IMR-90 (cell line): ENCODE measurements around the gene NLRP1. TPM values are rescaled to one million over a fixed set of nuclear protein-coding genes. Genes with fewer than 3 reads are reported as not detected.
A peak's percentile ranks its signal among the peaks of the same experiment; 100 is the strongest.

Experiments used
- ATAC-seq: fragments of 200-7000 bp; cut with Tn5 transposase; 2 replicates; pipeline ENCODE4 v1.9.1; 2020; ENCODE audit warnings: low read depth, mild to moderate bottlenecking, moderate library complexity
- BruUV-seq: library from RNA; stranded (reverse); fragments of 400-500 nt; replicated peaks from 2 replicates; lab custom pipeline; 2021; lab: Mats Ljungman, UMichigan
- CTCF ChIA-PET: fragments of 300-600 bp; formaldehyde crosslinking; extraction: SDS; loops from one replicate; lab custom pipeline; 2021; ENCODE audit warnings: antibody characterized with exemption; lab: Yijun Ruan, JAX
- POLR2A ChIA-PET: fragments of 300-600 bp; sonication (Branson Sonifier 250); formaldehyde crosslinking; loops from one replicate; lab custom pipeline; 2022; ENCODE audit warnings: antibody characterized with exemption; ENCODE audit not compliant: unreplicated experiment; lab: Charles Lee
- DNase-seq: peaks from one replicate; pipeline ENCODE4 v3.0.0; 2013
- H2AFZ ChIP-seq: replicated peaks from 2 replicates; pipeline ENCODE3; 2013; ENCODE audit warnings: low read length, mild to moderate bottlenecking; ENCODE audit not compliant: poor library complexity
- H2AK5ac ChIP-seq: 2 replicates; pipeline ENCODE4 v1.6.1; 2013; ENCODE audit warnings: low read depth, low read length, inconsistent platforms
- H2AK9ac ChIP-seq: replicated peaks from 2 replicates; pipeline ENCODE3; 2013; ENCODE audit warnings: mild to moderate bottlenecking, low read depth, low read length, moderate library complexity; ENCODE audit not compliant: poor library complexity
- H2BK120ac ChIP-seq: 2 replicates; pipeline ENCODE4 v1.6.1; 2013; ENCODE audit warnings: low read depth, low read length, inconsistent platforms
- H2BK15ac ChIP-seq: 3 replicates; pipeline ENCODE4 v1.6.1; 2013; ENCODE audit warnings: low read depth, low read length, inconsistent platforms
- H2BK20ac ChIP-seq: 2 replicates; pipeline ENCODE4 v1.6.1; 2013; ENCODE audit warnings: low read depth, mild to moderate bottlenecking, inconsistent platforms, low read length, moderate library complexity
- H2BK5ac ChIP-seq: 2 replicates; pipeline ENCODE4 v1.6.1; 2013; ENCODE audit warnings: mild to moderate bottlenecking, low read depth, low read length, inconsistent platforms; ENCODE audit not compliant: poor library complexity, severe bottlenecking
- H3K14ac ChIP-seq: replicated peaks from 2 replicates; pipeline ENCODE4 v1.6.1; 2013; ENCODE audit warnings: low read depth, low read length, inconsistent platforms
- H3K18ac ChIP-seq: 2 replicates; pipeline ENCODE4 v1.6.1; 2013; ENCODE audit warnings: low read depth, low read length, control low read depth
- H3K23ac ChIP-seq: 2 replicates; pipeline ENCODE4 v1.6.1; 2013; ENCODE audit warnings: low read depth, low read length, inconsistent platforms
- H3K27ac ChIP-seq: 2 replicates; pipeline ENCODE4 v1.5.1; 2013; ENCODE audit warnings: mild to moderate bottlenecking, control low read depth, low read length; ENCODE audit not compliant: insufficient read depth
- H3K27me3 ChIP-seq: 2 replicates; pipeline ENCODE4 v1.6.1; 2013; ENCODE audit warnings: low read length; ENCODE audit not compliant: control insufficient read depth, insufficient read depth
- H3K36me3 ChIP-seq: 2 replicates; pipeline ENCODE4 v1.6.1; 2013; ENCODE audit warnings: low read length, mixed read lengths; ENCODE audit not compliant: control insufficient read depth, insufficient read depth
- H3K4ac ChIP-seq: 2 replicates; pipeline ENCODE4 v1.6.1; 2013; ENCODE audit warnings: low read depth, low read length, inconsistent platforms
- H3K4me1 ChIP-seq: 2 replicates; pipeline ENCODE4 v1.6.1; 2013; ENCODE audit warnings: low read length, mixed read lengths; ENCODE audit not compliant: control insufficient read depth, insufficient read depth
- H3K4me2 ChIP-seq: 2 replicates; pipeline ENCODE4 v1.6.1; 2013; ENCODE audit warnings: low read depth, mild to moderate bottlenecking, control low read depth, low read length, moderate library complexity
- H3K4me3 ChIP-seq: 2 replicates; pipeline ENCODE4 v1.5.1; 2013; ENCODE audit warnings: low read depth, mild to moderate bottlenecking, control low read depth, low read length, moderate library complexity; ENCODE audit not compliant: insufficient read depth
- H3K56ac ChIP-seq: 2 replicates; pipeline ENCODE4 v1.6.1; 2013; ENCODE audit warnings: low read length, inconsistent platforms; ENCODE audit not compliant: insufficient read depth; ENCODE audit errors: extremely low read depth
- H3K79me1 ChIP-seq, 2 experiments: 2 replicates each; pipeline ENCODE4 v1.6.1; 2013; ENCODE audit warnings: low read length in 2 of 2, inconsistent platforms in 1 of 2, low read depth in 1 of 2
- H3K9ac ChIP-seq: 2 replicates; pipeline ENCODE4 v1.6.1; 2013; ENCODE audit warnings: low read depth, low read length, control low read depth
- H3K9me1 ChIP-seq: 2 replicates; pipeline ENCODE4 v1.6.1; 2013; ENCODE audit warnings: low read length, inconsistent platforms; ENCODE audit not compliant: insufficient read depth
- H3K9me3 ChIP-seq: 2 replicates; pipeline ENCODE4 v1.6.1; 2013; ENCODE audit warnings: low read length; ENCODE audit not compliant: control insufficient read depth, insufficient read depth
- H4K20me1 ChIP-seq: 2 replicates; pipeline ENCODE4 v1.6.1; 2013; ENCODE audit warnings: low read length, inconsistent platforms; ENCODE audit not compliant: insufficient read depth
- H4K5ac ChIP-seq: 2 replicates; pipeline ENCODE4 v1.6.1; 2013; ENCODE audit warnings: mild to moderate bottlenecking, low read depth, low read length, control low read depth
- H4K8ac ChIP-seq, 2 experiments: 2 replicates each; pipeline ENCODE4 v1.6.1; 2013; ENCODE audit warnings: low read depth in 2 of 2, low read length in 2 of 2, control low read depth in 1 of 2, inconsistent platforms in 1 of 2
- H4K91ac ChIP-seq: 2 replicates; pipeline ENCODE4 v1.6.1; 2013; ENCODE audit warnings: low read depth, low read length, inconsistent platforms; ENCODE audit not compliant: insufficient read depth
- BHLHE40 ChIP-seq: fragments of 150-350 bp; IDR thresholded peaks from 2 replicates; pipeline ENCODE4 v1.6.1; 2016; ENCODE audit warnings: mild to moderate bottlenecking, low read depth, low read length
- CHD1 ChIP-seq: IDR thresholded peaks from 2 replicates; pipeline ENCODE4 v1.6.1; 2012; ENCODE audit warnings: low read depth, low read length, improper control_type of control experiment
- FOS ChIP-seq: fragments of 150-350 bp; IDR thresholded peaks from 2 replicates; pipeline ENCODE4 v1.6.1; 2016; ENCODE audit warnings: low read depth, low read length
- MAZ ChIP-seq: IDR thresholded peaks from 2 replicates; pipeline ENCODE4 v1.6.1; 2012; ENCODE audit warnings: low read depth, mild to moderate bottlenecking, low read length, improper control_type of control experiment, moderate library complexity, borderline replicate concordance
- POLR2A ChIP-seq: IDR thresholded peaks from 2 replicates; pipeline ENCODE4 v1.6.1; 2012; ENCODE audit warnings: mild to moderate bottlenecking, low read depth, low read length
- RAD21 ChIP-seq: IDR thresholded peaks from 2 replicates; pipeline ENCODE4 v1.6.1; 2012; ENCODE audit warnings: low read length, improper control_type of control experiment
- RCOR1 ChIP-seq: IDR thresholded peaks from 2 replicates; pipeline ENCODE4 v1.6.1; 2012; ENCODE audit warnings: mild to moderate bottlenecking, low read length, improper control_type of control experiment; ENCODE audit not compliant: insufficient replicate concordance
- USF2 ChIP-seq: fragments of 150-350 bp; IDR thresholded peaks from 2 replicates; pipeline ENCODE4 v1.6.1; 2017; ENCODE audit warnings: mild to moderate bottlenecking, antibody characterized with exemption, low read length, low read depth
- WGBS, 2 experiments: methylation state at CpG; one replicate each; pipeline versions ENCODE4 v1.1.5 to v1.1.7; 2013; ENCODE audit warnings: missing lambda C conversion rate in 2 of 2; ENCODE audit not compliant: insufficient read length in 1 of 2; ENCODE audit errors: extremely low coverage in 2 of 2; 5-methylcytosine and 5-hydroxymethylcytosine counted together
- dilution Hi-C: fragments of 300-500 bp; cut with HindIII; formaldehyde crosslinking; loops from one replicate; pipeline ENCODE4 v1.14.3; 2018; ENCODE audit warnings: low sequenced_read_pairs; ENCODE audit not compliant: unreplicated experiment
- in situ Hi-C: fragments of 300-500 bp; cut with MboI; formaldehyde crosslinking; loops from 3 replicates; pipeline ENCODE4 v1.14.3; 2019; ENCODE audit warnings: low sequenced_read_pairs, inconsistent platforms, mixed read lengths
- intact Hi-C: fragments of 100-400 bp; cut with micrococcal nuclease; formaldehyde crosslinking; loops from 2 replicates; pipeline ENCODE4 v1.10.0; 2022
- polyA plus RNA-seq, 3 experiments: library from polyadenylated mRNA; depleted of rRNA; stranded (reverse); fragments of >200 nt; gene quantifications; 2 replicates each; pipeline ENCODE4 v1.2.3, GENCODE V29; 2012; ENCODE audit warnings: low replicate concordance in 1 of 3
- total RNA-seq: library from RNA; depleted of rRNA; stranded (reverse); fragments of >200 nt; gene quantifications from 2 replicates; pipeline ENCODE4 v1.2.3, GENCODE V29; 2012

NLRP1 gene
- total and polyA plus RNA-seq, 2 of the 4 experiments (the other 2 are of a cell fraction) = 134 to 340 TPM

GRCh38 chr17:5545051-5545987 is 39.0 kb downstream of the NLRP1 start:
- no peak overlapping the region for H2BK15ac ChIP-seq
- intact Hi-C loops = no loop called here
- H3K9me1 ChIP-seq = peaks cover 15% of the 10 kb centered on the region
- H3K4ac ChIP-seq = peak overlapping the region; percentile 29; the same call in 1 of the 2 replicates
- no peak overlapping the region for H3K4me3 ChIP-seq
- H2BK5ac ChIP-seq = peak overlapping the region; percentile 66
- H4K5ac ChIP-seq = no peak overlapping the region
- no TSS peak for BruUV-seq
- H3K56ac ChIP-seq = no peak overlapping the region
- peak; percentile 21 for DNase-seq
- peaks cover 8% of the 10 kb centered on the region; the same call in 1 of the 2 replicates for H3K4me1 ChIP-seq
- H3K14ac ChIP-seq = no peak overlapping the region; the same call in 1 of the 2 replicates
- WGBS, 2 experiments = 51% methylated on average over 4 of the region's 9 CpGs; no CpG with 5 or more reads in 1 of the 2 experiments
- in situ Hi-C loops = no loop called here
- H3K23ac ChIP-seq = peak overlapping the region; percentile 23; the same call in 1 of the 2 replicates
- H2BK20ac ChIP-seq = no peak overlapping the region
- no peak overlapping the region for H3K9ac ChIP-seq
- H3K4me2 ChIP-seq = no peak overlapping the region
- H3K18ac ChIP-seq = no peak overlapping the region
- no peak overlapping the region for H2AK9ac ChIP-seq
- H2BK120ac ChIP-seq = no peak overlapping the region
- peak overlapping the region; percentile 12; the same call in 1 of the 2 replicates for H2AK5ac ChIP-seq
- H2AFZ ChIP-seq = no peak overlapping the region
- CTCF ChIA-PET = interaction anchor here (0.5 to 1.2 kb wide), 2 partner anchors 12 to 75 kb away, joined by 3 read pairs; no protein-coding TSS in a partner anchor
- no peak for TF ChIP-seq USF2
- no peak for TF ChIP-seq RCOR1
- TF ChIP-seq RAD21 = no peak
- TF ChIP-seq POLR2A = no peak
- no peak for TF ChIP-seq FOS
- no peak for TF ChIP-seq BHLHE40
- no peak for TF ChIP-seq MAZ
- no peak for TF ChIP-seq CHD1
- dilution Hi-C loops = no loop called here
- peak overlapping the region; percentile 37 to 40; a peak in 2 of 4 replicates for H4K8ac ChIP-seq
- POLR2A ChIA-PET = interaction anchor here (1.0 kb wide), 1 partner anchor 10 kb away, joined by 3 read pairs; no protein-coding TSS in a partner anchor
- no peaks in the 10 kb centered on the region for H3K9me3 ChIP-seq
- no peaks in the 10 kb centered on the region for H4K20me1 ChIP-seq
- no peak overlapping the region for H4K91ac ChIP-seq
- no peaks in the 10 kb centered on the region for H3K27me3 ChIP-seq
- peaks cover 2 to 9% of the 10 kb centered on the region in 2 experiments; a peak in 2 of 4 replicates for H3K79me1 ChIP-seq
- H3K36me3 ChIP-seq = peaks cover 23% of the 10 kb centered on the region
- ATAC-seq = peak; percentile 62
- H3K27ac ChIP-seq = no peak overlapping the region
